Breast epithelium (tissue), 4 donors: Measurements from ENCODE around the gene FAM83C. TPM values are rescaled to one million over a fixed set of nuclear protein-coding genes. Genes with fewer than 3 reads are reported as not detected.

Experiments used
- DNase-seq, 2 donors: peaks; one replicate each; pipeline ENCODE4 v3.0.0-alpha.2; 2019; ENCODE audit warnings: low spot score in 2 of 2
- H3K27ac ChIP-seq, 2 donors: fragments of 200-600 bp; sonication (generic) in 1 of 2; one replicate each; pipeline ENCODE4 v1.5.1; 2016 to 2019; ENCODE audit warnings: mild to moderate bottlenecking in 1 of 2
- H3K27me3 ChIP-seq, 2 donors: fragments of 200-600 bp; sonication (generic) in 1 of 2; one replicate each; pipeline versions ENCODE4 v1.5.1 to v1.6.0; 2017 to 2019; ENCODE audit warnings: control low read depth in 1 of 2, mild to moderate bottlenecking in 1 of 2
- H3K36me3 ChIP-seq: fragments of 200-600 bp; one replicate; pipeline ENCODE4 v1.5.1; 2019
- H3K4me1 ChIP-seq, 2 donors: fragments of 200-600 bp; sonication (generic); one replicate each; pipeline ENCODE4 v1.5.1; 2016 to 2019; ENCODE audit warnings: control low read depth in 1 of 2
- H3K4me3 ChIP-seq, 3 donors: fragments of 200-600 bp; sonication (generic); 1 replicate in 2 of 3; 2 replicates in 1 of 3; pipeline ENCODE4 v1.5.1; 2016 to 2019; ENCODE audit warnings: mild to moderate bottlenecking in 3 of 3, moderate library complexity in 2 of 3
- H3K9me3 ChIP-seq, 2 donors: fragments of 200-600 bp; sonication (generic) in 1 of 2; one replicate each; pipeline ENCODE4 v1.5.1; 2016 to 2019; ENCODE audit warnings: control low read depth in 1 of 2
- CTCF ChIP-seq, 3 donors: fragments of 450-650 bp; IDR thresholded peaks; one replicate each; pipeline ENCODE4 v1.5.1; 2016 to 2017; ENCODE audit warnings: antibody characterized with exemption in 3 of 3, mild to moderate bottlenecking in 3 of 3, moderate library complexity in 3 of 3
- POLR2A ChIP-seq: fragments of 450-650 bp; IDR thresholded peaks from one replicate; pipeline ENCODE4 v1.6.1; 2016; ENCODE audit warnings: antibody characterized with exemption, mild to moderate bottlenecking, moderate library complexity
- POLR2AphosphoS5 ChIP-seq, 3 donors: sonication (generic); formaldehyde crosslinking; IDR thresholded peaks; one replicate each; pipeline ENCODE4 v1.6.1; 2017; ENCODE audit warnings: antibody characterized with exemption in 3 of 3
- intact Hi-C: fragments of 100-400 bp; cut with DNase I; formaldehyde crosslinking; loops from one replicate; pipeline ENCODE4 v1.15.1; 2023; ENCODE audit warnings: low total_unique reads
- total RNA-seq, 3 donors: library from RNA; depleted of rRNA; stranded (reverse); fragments of >200 nt; gene quantifications; one replicate each; pipeline ENCODE4 v1.1.0, GENCODE V29; 2016

The FAM83C gene
- total RNA-seq, 3 donors from 2014 or later = 0.15 TPM; not detected in 2

DNA sequence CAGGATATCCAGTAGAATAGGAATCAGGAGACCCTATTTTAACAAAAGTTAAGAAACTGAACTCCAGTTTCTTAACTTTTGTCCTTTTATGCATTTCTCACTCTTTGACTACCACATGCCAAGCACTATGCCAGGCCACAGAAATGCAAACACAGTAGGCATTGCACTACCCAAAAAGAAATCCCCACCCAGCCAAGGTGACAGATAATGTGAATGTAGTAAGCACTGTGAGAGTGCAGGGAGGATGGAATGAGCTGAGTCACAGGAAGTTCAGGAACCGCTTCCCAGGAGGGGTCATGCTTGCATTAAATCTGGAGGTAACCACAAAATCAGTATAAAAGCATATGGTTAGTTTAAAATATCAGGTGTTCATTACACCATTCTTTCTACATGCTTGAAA, 20.1 kb upstream of the FAM83C start:
- intact Hi-C loops = no loop called here
- Histone ChIP-seq H3K9me3 (no peaks in the 10 kb centered on the region), H3K27me3 (no peaks in the 10 kb centered on the region), H3K27ac (no peak overlapping the region), H3K4me1 (peaks cover 1 to 11% of the 10 kb centered on the region in 2 donors), H3K4me3 (no peak overlapping the region), H3K36me3 (no peaks in the 10 kb centered on the region)
- no peak for DNase-seq
- TF ChIP-seq POLR2AphosphoS5 (IDR thresholded peaks at IDR 0.05) = no peak
- TF ChIP-seq POLR2A = no peak
- TF ChIP-seq CTCF (IDR thresholded peaks at IDR 0.05) = no peak

GRCh38 chr20:35311822-35312221, 19.6 kb upstream of the FAM83C start:
- peaks cover 4 to 16% of the 10 kb centered on the region in 2 donors for H3K4me1 ChIP-seq
- no peaks in the 10 kb centered on the region for H3K27me3 ChIP-seq
- H3K4me3 ChIP-seq = no peak overlapping the region
- no peak for DNase-seq
- no peak for TF ChIP-seq POLR2A
- TF ChIP-seq CTCF (IDR thresholded peaks at IDR 0.05) = no peak
- no peak for TF ChIP-seq POLR2AphosphoS5 (IDR thresholded peaks at IDR 0.05)
- H3K36me3 ChIP-seq = no peaks in the 10 kb centered on the region
- intact Hi-C loops = no loop called here
- no peaks in the 10 kb centered on the region for H3K9me3 ChIP-seq
- no peak overlapping the region for H3K27ac ChIP-seq

- TF ChIP-seq POLR2AphosphoS5 (IDR thresholded peaks at IDR 0.05) (no peak), CTCF (IDR thresholded peaks at IDR 0.05) (no peak), POLR2A (no peak)
- Histone ChIP-seq H3K27me3 (no peaks in the 10 kb centered on the region), H3K36me3 (no peaks in the 10 kb centered on the region), H3K9me3 (no peaks in the 10 kb centered on the region), H3K4me1 (peaks cover 4 to 18% of the 10 kb centered on the region in 2 donors), H3K4me3 (no peak overlapping the region), H3K27ac (no peak overlapping the region)
- intact Hi-C loops = no loop called here
- no peak for DNase-seq
Measured at GRCh38 chr20:35311409-35311808, 19.2 kb upstream of the FAM83C start.

- DNase-seq = peak; percentile 73 to 88
- peak overlapping the region; percentile 81 to 84 for H3K27ac ChIP-seq
- no peaks in the 10 kb centered on the region for H3K9me3 ChIP-seq
- intact Hi-C loops = loop anchor here (5.0 kb wide), 1 partner anchor 129 kb away; the partner anchor contains the start of gene GDF5
- TF ChIP-seq POLR2AphosphoS5 (IDR thresholded peaks at IDR 0.05) (peak in 1 of 3 donors; percentile 10), CTCF (IDR thresholded peaks at IDR 0.05) (no peak), POLR2A (no peak)
- H3K27me3 ChIP-seq = no peaks in the 10 kb centered on the region
- peaks cover 4 to 18% of the 10 kb centered on the region in 2 donors for H3K4me1 ChIP-seq
- H3K4me3 ChIP-seq = no peak overlapping the region
- no peaks in the 10 kb centered on the region for H3K36me3 ChIP-seq
Measured at GRCh38 chr20:35307666-35308653, 15.7 kb upstream of the FAM83C start.

GRCh38 chr20:35306931-35307517, 14.8 kb upstream of the FAM83C start:
- no peaks in the 10 kb centered on the region for H3K9me3 ChIP-seq
- DNase-seq = no peak
- no peaks in the 10 kb centered on the region for H3K36me3 ChIP-seq
- H3K27me3 ChIP-seq = no peaks in the 10 kb centered on the region
- intact Hi-C loops = loop anchor here (5.0 kb wide), 1 partner anchor 130 kb away; the partner anchor contains the start of gene GDF5
- peaks cover 4 to 18% of the 10 kb centered on the region in 2 donors for H3K4me1 ChIP-seq
- H3K27ac ChIP-seq = peak overlapping the region; percentile 81 to 84
- TF ChIP-seq POLR2AphosphoS5 (IDR thresholded peaks at IDR 0.05) (no peak), CTCF (IDR thresholded peaks at IDR 0.05) (peak in 1 of 3 donors; percentile 46)
- H3K4me3 ChIP-seq = no peak overlapping the region
